Hematopoietic multipotent progenitor cell treated with erythropoietin and hydrocortisone succinate and interleukin-3 and kit ligand, for 6 days (in vitro differentiated cells): Measurements from ENCODE around the gene PMPCA.
A peak's percentile ranks its signal among the peaks of the same experiment; 100 is the strongest.
"Not testable (repeated sequence)": the region's sequence is repeated elsewhere in the genome, so short reads cannot be mapped to it uniquely, and the experiment has no call there.

Experiments
- DNase-seq: peaks from one replicate; pipeline ENCODE4 v3.0.0-alpha.2; 2015

Gene PMPCA

GRCh38 chr9:136418182-136419091 lies 8.0 kb downstream of the PMPCA start:
- no peak for DNase-seq

DNA sequence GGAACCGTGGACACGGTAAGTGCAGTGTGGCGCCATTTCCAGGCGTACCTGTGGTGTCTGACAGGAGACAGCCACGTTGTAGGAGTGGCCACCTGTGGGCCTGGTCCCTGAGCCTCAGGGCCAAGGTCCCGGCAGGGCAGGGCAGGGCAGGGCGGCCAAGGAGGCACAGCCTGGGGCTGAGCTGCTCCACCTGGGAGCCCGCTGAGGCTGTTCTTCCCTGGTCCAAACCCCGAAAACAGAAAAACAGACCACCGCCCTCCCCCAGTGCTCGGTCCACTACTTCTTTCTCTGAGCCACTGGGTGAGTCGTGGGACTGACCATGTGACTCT lies 8.6 kb downstream of the PMPCA start:
- DNase-seq, result no peak

GRCh38 chr9:136421791-136422190 lies 11.3 kb downstream of the PMPCA start:
- no peak for DNase-seq

DNA sequence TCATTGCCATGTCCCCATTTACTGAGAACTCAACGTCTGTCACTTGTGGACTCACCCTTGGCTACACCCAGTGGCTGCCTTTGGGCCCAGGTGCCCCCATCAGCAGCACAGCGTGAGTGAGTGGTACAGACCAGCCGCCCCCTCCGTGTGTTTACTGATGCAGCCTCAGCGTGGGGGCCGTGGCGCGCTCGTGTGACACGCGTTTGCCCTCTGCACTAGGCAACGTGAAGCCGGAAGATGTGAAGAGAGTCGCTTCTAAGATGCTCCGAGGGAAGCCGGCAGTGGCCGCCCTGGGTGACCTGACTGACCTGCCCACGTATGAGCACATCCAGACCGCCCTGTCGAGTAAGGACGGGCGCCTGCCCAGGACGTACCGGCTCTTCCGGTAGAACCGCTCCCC lies 12.4 kb downstream of the PMPCA start:
- DNase-seq, result no peak

GRCh38 chr9:136423432-136424146 lies 13.1 kb downstream of the PMPCA start:
- DNase-seq, result no peak

DNA sequence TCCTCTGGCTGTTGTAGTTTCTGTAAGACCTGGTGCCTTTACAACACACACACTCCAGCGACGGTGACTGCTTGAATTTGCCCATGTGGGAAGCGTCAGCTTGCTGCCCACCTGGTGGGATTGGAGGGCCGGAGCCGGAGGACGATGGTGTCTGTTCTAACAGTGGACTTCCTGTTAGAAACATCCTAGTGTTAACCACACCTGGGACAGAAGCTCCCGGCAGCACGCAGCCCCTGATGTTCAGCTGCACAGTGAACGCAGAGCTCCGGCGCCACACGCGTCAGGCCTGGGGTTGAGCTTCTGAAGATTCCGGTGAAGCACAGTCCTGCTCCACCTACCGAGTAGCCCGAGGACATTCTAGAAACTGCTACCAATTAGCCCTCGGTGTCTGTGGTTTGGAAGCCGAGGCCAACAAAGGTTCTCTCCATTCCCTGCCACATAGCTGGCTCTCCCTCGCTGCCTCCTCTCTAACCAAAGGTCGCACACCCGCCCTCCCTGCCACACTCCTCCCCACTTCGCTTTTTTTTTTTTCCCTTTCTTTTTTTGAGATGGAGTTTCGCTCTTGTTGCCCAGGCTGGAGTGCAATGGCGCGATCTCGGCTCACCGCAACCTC lies 14.4 kb downstream of the PMPCA start:
- no peak for DNase-seq

GRCh38 chr9:136425367-136425766 lies 14.9 kb downstream of the PMPCA start:
- not testable (repeated sequence) for DNase-seq

DNA sequence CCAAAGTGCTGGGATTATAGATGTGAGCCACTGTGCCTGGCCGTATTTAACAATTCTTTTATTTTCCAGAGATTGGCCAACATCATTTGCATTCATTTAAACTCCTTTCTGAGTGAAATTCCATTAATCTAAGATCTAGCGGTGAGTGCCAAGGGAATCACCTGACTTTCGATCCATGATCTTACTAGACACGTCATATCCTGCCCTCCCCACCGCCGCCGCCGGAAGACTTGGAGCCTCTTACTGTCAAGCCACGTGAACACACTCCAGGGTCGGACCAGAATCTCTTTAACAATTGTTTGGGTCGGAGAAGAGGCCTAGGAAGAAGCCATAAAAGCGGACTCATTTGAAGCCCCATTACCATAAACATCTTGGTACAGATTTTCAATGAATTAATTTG lies 16.3 kb downstream of the PMPCA start:
- DNase-seq, result no peak

DNA sequence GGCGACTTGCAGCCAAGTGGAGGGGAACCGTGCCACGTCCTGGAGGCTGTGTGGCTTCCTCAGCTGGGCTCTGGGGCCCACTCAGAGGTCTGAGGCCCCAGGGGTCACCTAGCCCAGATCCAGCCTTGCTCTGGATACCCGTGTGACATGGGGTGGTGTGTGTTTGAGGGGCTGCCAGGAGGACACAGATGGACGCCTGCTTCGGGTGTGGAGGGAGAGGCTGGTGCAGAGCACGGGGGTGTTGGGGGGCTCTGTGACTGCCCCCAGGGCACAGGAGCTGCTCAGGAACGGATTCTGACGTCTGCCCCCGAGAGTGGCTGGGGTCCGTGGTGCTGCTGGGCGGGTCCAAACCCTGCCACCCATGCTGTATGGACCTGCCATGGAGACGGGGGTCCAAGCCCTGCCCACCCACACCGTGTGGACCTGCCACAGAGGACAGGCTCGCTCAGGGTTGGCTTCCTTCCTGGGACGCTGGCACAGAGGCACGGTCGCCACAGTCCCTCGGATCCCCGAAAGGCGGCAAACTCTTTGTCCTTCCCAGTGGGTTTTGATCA lies 18.7 kb downstream of the PMPCA start:
- DNase-seq, result no peak

DNA sequence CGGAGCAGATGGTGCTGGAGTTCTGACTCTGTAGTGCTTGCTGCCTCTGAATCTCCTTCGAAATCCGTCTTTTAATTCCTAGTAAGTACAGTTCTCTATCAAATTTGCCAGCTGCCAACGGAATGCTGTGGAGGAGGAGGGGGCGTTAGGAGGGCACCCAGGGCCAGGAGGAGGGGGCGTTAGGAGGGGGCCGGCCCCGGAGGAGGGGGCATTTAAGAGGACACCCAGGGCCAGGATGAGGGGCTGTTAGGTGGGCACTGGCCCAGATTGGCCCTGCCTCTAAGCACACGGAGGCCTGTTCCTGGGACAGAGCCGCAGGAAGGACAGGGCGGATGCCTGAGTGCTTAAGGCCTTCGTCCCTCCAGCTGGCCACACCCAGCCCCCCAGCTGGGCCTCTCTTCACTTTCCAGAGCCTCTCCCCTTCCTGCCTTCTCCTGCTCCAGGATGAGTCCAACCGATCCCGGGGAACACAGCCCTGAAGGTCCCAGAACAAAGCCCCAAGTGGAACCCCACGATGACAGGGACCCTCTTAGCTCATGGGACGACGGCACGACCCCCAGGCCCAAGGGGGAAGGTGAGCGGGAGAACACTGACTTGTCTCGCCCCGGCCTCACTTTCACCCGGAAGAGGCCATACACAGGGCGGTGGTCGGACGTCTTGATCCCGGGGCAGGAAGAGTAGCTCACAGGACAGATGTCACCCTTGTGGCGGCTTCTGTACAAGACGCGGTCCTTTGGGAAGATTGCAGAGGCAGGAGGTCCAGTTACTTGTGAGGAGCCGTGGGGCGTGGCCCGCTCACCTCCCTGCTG lies 19.4 kb downstream of the PMPCA start:
- no peak for DNase-seq

- no peak for DNase-seq
These were observed 20.3 kb downstream of the PMPCA start for GRCh38 chr9:136430588-136431234.

- no peak for DNase-seq
These were observed 21.4 kb downstream of the PMPCA start for GRCh38 chr9:136431782-136432350.

GRCh38 chr9:136432591-136432990 lies 22.1 kb downstream of the PMPCA start:
- DNase-seq, result no peak

DNA sequence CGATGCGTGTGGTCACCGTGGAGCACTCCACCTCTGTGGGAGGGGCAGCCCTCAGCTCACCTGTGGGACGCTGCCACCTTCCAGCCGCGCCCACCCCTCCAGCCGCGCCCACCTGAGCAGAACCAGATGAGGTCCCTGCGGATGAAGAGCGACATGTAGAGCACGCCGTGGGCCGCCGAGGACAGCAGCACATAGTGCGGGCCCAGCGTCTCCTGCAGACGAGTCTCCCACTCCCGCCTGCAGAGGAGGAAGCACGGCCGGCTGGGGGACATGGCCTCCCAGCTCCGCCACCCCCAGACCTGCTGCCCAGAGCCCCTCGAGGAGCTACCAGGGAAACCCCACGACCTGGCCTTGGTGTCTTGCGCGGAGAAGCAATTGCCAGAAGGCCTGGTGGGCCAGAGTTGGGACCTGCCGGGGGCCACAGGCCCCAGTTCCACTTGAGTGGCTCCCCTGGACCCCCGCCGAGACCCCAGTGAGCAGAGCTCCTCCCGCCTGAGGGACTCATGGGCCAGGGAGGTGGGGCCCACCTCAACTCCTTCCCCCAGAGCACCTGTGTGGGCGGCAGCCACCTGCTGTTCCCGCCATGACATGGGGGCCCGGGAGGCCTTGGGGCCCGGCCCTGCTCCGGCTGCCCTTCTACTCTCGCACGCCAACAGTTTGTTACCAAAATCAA lies 22.7 kb downstream of the PMPCA start:
- no peak for DNase-seq

GRCh38 chr9:136433849-136434579 lies 23.6 kb downstream of the PMPCA start:
- no peak for DNase-seq

DNA sequence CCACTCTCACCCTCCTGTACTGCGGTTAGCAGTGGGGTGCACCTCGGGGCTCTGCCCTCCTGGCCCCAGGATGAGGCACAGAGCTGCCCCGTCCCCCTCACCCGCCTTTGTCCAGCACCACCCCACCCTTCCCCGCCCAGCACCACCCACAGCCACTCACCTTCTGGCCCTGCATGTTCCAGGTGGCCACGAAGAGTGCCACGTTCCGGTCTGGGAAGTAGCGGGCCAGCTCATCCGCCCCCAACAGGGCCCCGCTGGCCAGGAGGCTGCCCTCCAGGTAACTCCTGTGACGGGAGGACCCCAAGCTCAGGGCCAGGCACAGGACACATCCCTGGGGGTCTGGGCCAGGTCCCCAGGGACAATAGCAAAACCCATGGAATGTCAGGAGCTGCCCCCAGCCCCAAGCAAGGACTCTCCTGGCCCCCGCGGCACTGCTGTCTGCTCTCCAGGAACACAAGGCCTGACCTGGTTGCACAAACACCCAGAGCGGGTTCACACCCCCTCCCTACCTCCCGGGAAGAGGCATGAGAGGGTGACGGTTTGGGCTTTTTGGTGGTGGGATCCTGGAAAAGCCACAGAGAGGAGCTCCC lies 24.2 kb downstream of the PMPCA start:
- DNase-seq, result no peak

DNA sequence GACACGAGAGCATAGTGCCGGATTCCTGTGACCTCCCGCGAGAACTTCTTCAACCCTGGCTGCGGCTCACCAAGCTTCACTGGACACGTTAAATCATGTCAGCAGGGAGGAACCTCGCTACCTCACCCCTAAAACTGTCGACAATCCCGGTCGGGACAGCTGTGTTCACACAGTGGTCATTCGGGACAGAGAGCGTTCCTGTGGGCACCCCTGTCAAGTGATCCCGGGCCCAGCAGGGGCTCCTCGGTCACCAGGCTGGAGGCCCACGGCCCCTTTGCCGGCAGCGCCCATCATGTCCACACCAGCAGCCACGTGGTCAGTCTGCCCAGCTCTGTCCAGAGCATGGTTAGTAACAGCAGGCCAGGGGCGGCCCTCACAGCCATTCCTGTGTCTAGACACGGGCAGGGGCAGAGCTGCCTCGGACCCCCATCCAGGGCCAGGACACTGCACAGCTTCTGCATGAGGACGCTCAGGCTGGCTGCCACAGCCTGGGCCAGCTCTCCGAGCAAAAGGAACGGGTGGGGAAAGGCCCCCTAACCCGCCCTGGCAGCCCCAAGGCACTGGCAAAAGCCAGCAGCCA lies 25.7 kb downstream of the PMPCA start:
- DNase-seq, result no peak

- peak; percentile 17 for DNase-seq
These were observed 27.0 kb downstream of the PMPCA start for GRCh38 chr9:136437430-136437829.

DNA sequence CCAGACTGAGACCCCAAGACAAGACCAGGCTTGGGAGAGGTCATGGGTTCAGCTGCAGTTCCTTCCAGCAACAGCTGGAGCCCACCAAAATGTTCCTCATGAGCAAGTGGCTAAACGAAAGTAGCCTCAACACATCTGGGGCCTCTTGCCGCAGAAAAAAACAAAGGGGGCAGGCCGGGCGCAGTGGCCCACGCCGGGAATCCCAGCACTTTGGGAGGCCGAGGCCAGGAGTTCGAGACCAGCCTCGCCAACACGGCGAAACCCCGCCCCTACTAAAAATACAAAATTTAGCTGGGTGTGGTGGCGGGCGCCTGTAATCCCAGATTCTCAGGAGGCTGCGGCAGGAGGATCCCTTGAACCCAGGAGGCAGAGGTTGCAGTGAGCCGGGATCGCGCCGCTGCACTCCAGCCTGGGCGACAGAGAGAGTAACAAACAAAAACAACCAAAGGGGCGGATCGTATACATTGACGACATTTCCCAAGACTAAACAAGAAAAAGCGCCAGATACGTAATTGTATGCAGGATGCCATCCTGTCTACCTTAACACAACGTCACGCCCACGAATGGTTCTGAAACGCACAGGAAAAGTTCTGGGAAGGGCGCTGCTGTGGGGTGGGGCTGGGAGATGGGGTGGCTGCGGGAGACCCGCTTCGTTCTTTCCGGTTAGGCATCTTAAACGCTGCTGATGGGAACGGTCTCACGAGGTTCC lies 27.5 kb downstream of the PMPCA start:
- no peak for DNase-seq
